ENCODE data around the gene SLC16A1. TPM values are rescaled to one million over a fixed set of nuclear protein-coding genes. Genes with fewer than 3 reads are reported as not detected.

The SLC16A1 gene
- total and polyA plus RNA-seq, 2 donors (not counting 3 experiments of a cell fraction or from before 2014, with no cell fraction given) = 148 to 188 TPM

- intact Hi-C loops (cut with micrococcal nuclease) = loop anchor here (1.0 to 5.0 kb wide), 4 partner anchors 87 to 481 kb away; partner anchors contain the start of gene SLC16A1
- Histone ChIP-seq H3K9me1 (replicated peaks; ENCODE audit: control insufficient read depth, extremely low read depth, insufficient read depth, low read length) (no peaks in the 10 kb centered on the region), H3K9me3 (replicated peaks; ENCODE audit: control insufficient read depth, insufficient read depth, low read length) (no peaks in the 10 kb centered on the region), H3K79me2 (ENCODE audit: control insufficient read depth, insufficient read depth, low read length) (peaks cover 2% of the 10 kb centered on the region), H3K4me1 (ENCODE audit: control insufficient read depth, extremely low read depth, insufficient read depth, low read length) (peaks cover 43% of the 10 kb centered on the region), H4K20me1 (replicated peaks; ENCODE audit: control insufficient read depth, extremely low read depth, insufficient read depth, low read length) (no peaks in the 10 kb centered on the region), H2AFZ (ENCODE audit: low read depth, low read length) (no peak overlapping the region), H3K27ac (ENCODE audit: insufficient read depth, low read depth, low read length) (peak overlapping the region; percentile 97), H3K9ac (replicated peaks; ENCODE audit: extremely low read depth, insufficient read depth, low read length) (no peak overlapping the region), H3K27me3 (ENCODE audit: control insufficient read depth in 2 of 2, insufficient read depth in 2 of 2, low read length in 2 of 2) (no peaks in the 10 kb centered on the region), H3K36me3 (ENCODE audit: control insufficient read depth in 2 of 2, extremely low read depth in 1 of 2, insufficient read depth in 2 of 2, low read length in 2 of 2) (no peaks in the 10 kb centered on the region), H3K4me2 (ENCODE audit: insufficient read depth, low read length) (no peak overlapping the region), H3K4me3 (replicated peaks in 1 of 3; ENCODE audit: insufficient read depth in 1 of 3, low read depth in 1 of 3, low read length in 3 of 3) (no peak overlapping the region)
- FAIRE-seq = no peak
- CTCF ChIA-PET = interaction anchor here (1.0 to 1.4 kb wide), 3 partner anchors 8 to 65 kb away, joined by 3 to 7 read pairs (median 4); no protein-coding TSS in a partner anchor
- BruUV-seq (replicated peaks) = TSS peak; percentile 3
- POLR2A ChIA-PET = interaction anchor here (0.6 kb wide), 1 partner anchor 159 kb away, joined by 4 read pairs; no protein-coding TSS in a partner anchor
- no peak for TF ChIP-seq POLR2AphosphoS5 (IDR thresholded peaks at IDR 0.05; ENCODE audit: insufficient read depth, low read depth, low read length)
- no peak for TF ChIP-seq POLR2A (IDR thresholded peaks at IDR 0.05; ENCODE audit: low read depth, low read length)
- TF ChIP-seq MYC (IDR thresholded peaks at IDR 0.05; ENCODE audit: low read depth, low read length) = no peak
- no peak for TF ChIP-seq MAX (IDR thresholded peaks at IDR 0.05; ENCODE audit: insufficient read depth, insufficient read length)
- TF ChIP-seq EZH2 (IDR thresholded peaks at IDR 0.05; ENCODE audit: borderline replicate concordance, low read depth, low read length, severe bottlenecking) = no peak
- TF ChIP-seq, protein P1, sequence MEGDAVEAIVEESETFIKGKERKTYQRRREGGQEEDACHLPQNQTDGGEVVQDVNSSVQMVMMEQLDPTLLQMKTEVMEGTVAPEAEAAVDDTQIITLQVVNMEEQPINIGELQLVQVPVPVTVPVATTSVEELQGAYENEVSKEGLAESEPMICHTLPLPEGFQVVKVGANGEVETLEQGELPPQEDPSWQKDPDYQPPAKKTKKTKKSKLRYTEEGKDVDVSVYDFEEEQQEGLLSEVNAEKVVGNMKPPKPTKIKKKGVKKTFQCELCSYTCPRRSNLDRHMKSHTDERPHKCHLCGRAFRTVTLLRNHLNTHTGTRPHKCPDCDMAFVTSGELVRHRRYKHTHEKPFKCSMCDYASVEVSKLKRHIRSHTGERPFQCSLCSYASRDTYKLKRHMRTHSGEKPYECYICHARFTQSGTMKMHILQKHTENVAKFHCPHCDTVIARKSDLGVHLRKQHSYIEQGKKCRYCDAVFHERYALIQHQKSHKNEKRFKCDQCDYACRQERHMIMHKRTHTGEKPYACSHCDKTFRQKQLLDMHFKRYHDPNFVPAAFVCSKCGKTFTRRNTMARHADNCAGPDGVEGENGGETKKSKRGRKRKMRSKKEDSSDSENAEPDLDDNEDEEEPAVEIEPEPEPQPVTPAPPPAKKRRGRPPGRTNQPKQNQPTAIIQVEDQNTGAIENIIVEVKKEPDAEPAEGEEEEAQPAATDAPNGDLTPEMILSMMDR (IDR thresholded peaks at IDR 0.05; ENCODE audit: extremely low read depth in 1 of 2, insufficient read depth in 1 of 2, low read depth in 1 of 2, low read length in 2 of 2) = no peak
- TF ChIP-seq FOS (IDR thresholded peaks at IDR 0.05; ENCODE audit: borderline replicate concordance, insufficient read depth, low read length) = no peak
- no peak for TF ChIP-seq GATA2 (IDR thresholded peaks at IDR 0.05; ENCODE audit: insufficient read depth, insufficient read length, low read depth, low read length)
- TF ChIP-seq JUN (IDR thresholded peaks at IDR 0.05; ENCODE audit: borderline replicate concordance, insufficient read depth, insufficient read length, low read depth) = no peak
- no peak for DNase-seq (ENCODE audit: low read depth, low spot score)
- dilution Hi-C loops (cut with MboI; ENCODE audit: extremely low pct_ligation_motif_present, low sequenced_read_pairs) = no loop called here
Measured at GRCh38 chr1:112869895-112870294, 86.1 kb downstream of the SLC16A1 start.

Measured in endothelial cell of umbilical vein (primary cell).